RPMI7951 (cell line): ENCODE results near the gene CRY1. TPM values are rescaled to one million over a fixed set of nuclear protein-coding genes. Genes with fewer than 3 reads are reported as not detected.
"Not testable (repeated sequence)": the region's sequence is repeated elsewhere in the genome, so short reads cannot be mapped to it uniquely, and the experiment has no call there.

Experiments used
- DNase-seq: peaks from one replicate; pipeline ENCODE4 v3.0.0-alpha.2; 2012; ENCODE audit warnings: low read depth
- total RNA-seq: library from RNA; depleted of rRNA; stranded (reverse); fragments of >200 nt; shearing (Covaris generic); gene quantifications from 2 replicates; pipeline ENCODE4 v1.2.3, GENCODE V29; 2014

CRY1 gene
- total RNA-seq, 1 experiment from 2014 or later: 17.2 TPM

DNA sequence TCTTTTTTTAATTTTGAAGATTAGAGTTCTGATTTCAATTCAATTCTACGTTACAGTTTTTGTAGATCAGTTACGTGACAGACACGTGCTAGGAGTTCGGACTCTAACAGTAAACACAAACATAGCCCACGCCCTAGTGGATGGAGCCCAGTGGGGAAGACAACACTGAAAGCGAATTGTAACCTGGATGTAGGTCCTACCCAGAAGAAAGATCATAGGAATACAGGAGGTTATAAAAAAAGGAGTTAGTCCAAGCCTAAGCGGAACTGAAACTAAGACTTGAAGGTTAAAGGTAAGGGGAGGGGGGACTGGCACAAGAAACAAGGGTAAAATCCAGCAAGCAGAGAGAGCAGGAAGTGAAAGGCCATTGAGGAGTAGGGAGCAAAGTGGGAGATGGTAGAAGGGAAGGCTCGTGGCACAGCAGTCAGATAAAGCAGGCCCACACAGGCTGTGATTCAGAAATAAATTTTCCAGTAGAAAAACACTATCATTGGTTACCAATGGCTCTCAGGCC is 15.7 kb upstream of the CRY1 start:
- no peak for DNase-seq

DNA sequence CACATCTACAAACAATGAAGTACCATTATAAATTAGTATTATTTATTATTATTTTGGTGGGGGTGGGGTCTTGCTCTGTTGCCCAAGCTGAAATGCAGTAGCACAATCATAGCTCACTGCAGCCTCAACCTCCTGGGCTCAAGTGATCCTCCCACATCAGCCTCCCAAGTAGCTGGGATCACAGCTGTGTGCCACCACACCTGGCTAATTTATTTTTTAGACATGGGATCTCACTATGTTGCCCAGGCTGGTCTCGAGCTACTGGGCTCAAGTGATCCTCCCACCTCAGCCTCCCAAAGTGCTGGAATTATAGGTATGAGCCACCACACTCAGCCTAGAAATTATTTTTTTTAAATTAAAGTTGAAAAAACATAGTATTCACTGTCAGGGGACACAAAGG is 15.0 kb upstream of the CRY1 start:
- not testable (repeated sequence) for DNase-seq

DNA sequence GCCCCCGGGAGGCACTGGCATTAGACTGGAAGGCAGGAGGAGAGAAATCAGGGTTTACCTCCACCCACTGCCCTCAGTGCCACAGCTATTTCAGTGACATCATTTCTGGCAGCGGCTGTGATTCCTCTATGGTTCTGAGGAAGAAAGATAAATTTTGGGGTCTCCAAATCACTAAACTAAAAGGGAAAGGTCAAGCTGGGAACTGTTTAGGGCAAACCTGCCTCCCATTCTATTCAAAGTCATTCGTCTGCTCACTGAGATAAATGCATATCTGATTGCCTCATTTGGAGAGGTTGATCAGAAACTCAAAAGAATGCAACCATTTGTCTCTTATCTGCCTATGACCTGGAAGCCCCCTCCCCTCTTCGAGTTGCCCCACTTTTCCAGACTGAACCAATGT is 14.0 kb upstream of the CRY1 start:
- no peak for DNase-seq

DNA sequence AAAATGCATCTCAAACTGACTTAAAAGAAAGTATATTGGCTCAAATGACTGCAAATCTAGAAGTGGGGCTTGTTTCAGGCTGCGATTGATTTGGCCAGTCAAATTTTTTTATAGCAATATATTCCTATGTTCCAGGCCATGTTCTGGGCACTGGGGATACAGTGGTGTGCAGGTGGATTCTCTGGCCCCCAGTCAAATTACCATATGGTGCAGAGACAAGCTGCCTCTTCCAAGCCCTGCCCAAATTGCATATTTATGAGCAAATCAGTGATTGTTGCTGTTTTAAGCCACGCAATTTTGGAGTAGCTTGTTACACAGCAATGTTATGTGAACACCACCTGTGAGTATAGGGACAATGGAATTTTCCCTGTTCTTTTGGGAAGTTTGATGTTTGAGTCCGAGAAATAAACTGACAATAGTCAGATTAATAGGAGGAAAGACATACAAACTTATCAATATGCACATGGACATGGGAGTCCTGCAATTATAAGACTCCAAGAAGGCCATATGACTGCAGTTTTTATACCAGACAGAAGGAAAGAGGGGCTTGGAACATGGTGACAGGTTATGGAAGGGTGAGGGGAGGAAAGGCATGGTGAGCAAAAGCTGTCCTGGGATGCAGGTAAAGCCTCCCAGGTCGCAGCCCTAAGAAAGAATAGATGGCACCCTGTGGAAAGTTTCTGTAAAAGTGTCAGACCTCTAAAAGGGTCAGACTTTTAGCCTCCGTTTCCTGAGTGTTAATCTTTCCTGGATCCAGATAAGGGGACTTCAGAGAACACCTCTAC is 13.1 kb upstream of the CRY1 start:
- no peak for DNase-seq

DNA sequence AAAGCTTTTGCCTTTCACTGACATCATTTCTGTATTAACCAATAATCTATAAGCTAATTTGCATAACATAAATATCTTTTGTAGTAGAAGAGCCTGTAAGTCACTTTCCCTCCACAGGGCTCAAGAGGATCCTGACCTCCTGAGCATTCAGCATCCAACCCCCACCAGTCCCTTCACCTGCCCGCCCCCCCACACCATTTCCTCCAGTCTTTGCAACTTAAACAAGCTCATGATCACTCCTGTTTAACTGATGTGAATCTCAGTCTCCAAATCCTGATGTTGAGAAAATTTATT is 12.0 kb upstream of the CRY1 start:
- DNase-seq: no peak

DNA sequence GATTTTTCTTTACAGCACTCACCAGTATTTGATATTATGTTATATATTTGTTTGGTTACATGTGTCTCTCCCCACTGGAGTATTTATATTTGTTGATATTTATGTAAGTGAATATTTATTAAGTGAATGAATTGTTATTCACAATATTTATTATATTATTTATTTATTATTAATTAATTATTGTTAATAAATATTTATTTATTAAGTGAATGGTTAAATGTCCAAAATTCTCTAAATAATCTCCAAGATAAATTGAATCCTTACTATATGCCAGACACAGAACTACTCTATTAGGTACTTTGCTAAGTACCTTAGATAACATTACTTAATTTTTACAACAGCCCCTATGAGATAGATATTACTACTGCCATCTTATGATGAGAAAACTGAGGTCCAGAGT is 10.2 kb upstream of the CRY1 start:
- DNase-seq: no peak

DNA sequence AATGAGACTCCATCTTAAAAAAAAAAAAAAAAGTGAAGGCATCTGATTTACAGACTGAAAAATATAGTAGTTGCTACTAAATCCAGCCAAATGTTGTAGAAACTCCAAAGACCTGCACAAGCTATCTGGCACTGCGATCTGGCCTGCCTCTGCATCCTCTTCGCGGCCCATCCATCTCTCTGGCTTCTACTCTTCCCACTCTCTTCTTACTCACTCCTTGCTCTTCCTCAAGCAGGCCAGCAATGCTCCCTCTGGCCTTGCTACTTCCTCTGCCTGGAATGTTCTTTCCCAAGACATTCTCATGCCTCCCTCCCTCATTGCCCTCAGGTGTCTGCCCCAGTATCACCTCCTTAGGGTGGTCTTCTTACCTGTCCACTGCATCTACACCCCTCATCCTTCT is 9.7 kb upstream of the CRY1 start:
- no peak for DNase-seq

DNA sequence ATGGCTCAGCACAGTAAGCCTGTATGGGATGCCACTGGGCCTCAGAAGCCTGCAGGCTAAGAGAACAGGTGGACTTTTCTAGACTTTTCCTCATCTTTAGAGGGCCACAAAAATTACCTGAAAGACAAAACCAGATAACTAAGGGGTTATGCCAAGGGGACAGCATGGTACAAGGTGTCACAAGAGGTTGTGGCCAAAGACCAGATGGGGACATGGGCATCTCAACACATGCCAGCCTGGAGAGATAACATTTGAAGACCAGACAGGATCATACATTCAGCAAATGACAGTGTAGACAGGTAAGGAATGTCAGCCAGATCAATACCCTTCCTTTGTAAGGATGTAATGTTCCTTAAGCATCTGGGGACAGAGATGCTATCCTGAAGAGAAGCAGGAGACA is 8.9 kb upstream of the CRY1 start:
- DNase-seq: no peak

DNA sequence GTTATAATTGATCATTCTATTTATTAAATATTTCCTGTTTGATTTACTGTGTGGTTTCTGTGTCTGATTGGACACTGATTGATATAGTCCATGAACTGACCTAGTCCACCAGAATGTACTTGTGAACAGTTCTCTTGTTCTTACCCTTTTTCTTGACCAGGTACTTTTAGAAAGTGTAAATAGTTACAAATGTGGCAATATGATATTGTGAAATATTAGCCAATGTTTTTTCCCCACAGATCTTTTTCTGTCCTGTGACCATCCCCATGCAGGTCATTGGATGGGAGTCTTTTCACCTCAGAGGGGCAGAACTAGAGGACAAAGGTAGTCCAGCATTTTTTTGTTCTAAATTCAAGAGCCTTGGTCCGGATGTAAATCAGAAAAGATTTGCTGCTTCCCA is 8.3 kb upstream of the CRY1 start:
- DNase-seq: no peak

DNA sequence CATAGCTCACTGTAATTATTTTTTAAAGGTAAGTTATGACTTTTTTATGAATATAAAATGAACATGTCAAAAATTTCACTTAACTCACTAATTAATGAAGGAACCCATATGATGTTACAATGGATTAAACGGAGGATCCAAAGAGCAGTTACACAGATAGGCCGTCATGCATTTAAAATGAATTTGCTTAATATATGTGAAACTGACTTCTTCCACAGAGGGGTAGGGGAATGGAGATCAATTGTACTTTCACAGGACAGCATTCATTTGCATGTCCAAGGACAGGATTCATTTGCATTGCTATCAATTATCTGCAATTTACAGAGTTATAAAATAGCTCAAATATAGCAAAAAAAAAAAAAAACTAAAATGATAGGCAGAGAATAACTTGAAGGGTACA is 6.6 kb upstream of the CRY1 start:
- DNase-seq: no peak

DNA sequence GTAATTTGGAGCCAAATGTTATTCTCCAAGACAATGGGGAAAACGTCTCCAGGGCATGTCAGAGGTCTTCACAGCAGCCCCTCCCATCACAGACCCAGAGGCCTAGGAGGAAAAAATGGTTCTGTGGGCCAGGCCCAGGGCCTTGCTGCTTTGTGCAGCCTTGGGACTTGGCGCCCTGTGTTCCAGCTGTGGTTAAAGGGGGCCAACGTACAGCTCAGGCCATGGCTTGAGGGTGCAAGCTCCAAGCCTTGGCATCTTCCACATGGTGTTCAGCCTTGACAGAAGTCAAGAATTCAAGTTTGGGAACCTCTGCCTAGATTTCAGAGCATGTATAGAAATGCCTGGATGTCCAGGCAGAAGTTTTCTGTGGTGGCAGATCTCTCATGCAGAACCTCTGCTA is 3.2 kb upstream of the CRY1 start:
- no peak for DNase-seq

DNA sequence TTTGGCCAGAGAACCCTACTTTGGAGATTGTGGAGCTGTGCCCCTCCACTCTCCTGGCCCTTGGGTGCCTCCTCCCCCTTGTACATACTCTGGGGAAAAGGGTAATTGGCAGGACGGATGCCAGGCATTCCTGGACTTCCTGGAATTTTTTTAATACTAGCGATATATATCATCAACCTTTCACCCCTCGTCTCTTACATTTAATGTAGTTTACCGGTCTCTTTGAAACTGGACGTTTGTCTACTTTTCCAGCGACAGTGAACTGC is 767 bp upstream of the CRY1 start:
- DNase-seq: no peak

DNA sequence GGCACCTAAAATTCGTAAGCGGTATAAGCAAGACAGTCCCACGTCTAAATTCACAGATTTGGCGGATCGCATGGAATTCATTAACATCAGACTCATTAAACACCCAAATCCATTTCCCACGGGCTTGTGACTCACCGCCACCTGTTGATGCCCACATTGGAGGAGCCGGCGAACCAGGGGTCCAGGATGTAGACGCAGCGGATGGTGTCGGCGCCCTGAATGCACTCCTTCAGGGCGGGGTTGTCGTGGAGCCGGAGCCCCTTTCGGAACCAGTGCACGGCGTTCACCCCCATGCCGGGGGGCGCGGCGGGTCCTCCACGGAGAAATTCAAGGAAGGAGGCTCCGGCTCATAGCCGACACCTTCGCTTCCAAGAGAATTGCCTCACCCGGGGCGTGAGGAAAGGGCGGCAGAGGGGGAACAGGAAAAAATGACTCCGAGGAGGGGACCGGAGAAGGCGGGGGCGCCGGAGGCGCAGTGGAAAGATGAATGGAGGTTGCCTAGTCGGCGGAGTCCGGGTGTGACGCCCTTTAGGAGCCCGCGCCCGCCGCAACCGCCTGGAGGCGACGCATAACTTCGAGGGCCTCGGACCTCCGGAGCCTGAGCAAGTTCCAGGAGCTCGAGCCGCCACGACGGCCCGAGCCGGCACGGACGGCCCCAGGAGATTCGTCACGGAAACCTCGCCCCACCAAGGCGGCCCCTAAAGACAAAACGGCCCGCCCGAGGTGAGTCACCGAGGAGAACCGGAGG is 506 bp downstream of the CRY1 start:
- peak; percentile 46 for DNase-seq

DNA sequence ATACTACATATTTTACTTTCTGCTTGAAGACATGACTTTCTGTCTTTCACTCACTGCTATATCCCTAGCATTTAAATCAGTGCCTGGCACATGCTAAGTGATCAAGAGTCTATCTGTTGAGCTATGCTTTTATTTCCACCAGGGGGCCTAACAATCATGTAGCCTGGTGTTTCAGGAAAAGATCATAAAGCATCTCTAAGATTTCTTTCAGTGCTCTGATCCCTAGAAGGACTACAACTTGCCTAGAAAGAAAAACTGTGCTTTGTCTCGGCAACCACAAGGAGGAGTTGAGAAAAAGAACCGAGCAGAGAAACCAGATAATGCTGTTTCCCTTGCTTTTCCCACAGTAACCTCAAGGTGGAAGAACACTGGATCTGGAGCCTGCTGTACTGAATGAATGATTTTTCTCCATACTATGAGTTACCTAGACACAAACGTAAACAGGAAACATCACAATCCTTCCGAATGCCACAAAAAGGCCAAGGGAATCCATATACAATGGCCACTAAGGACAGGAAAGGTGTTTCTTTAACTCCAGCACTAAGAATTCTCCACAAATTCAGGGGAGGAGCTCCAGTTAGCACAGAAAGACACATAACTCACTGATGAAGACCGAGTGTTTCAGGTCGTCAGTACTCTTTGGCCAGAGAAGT is 1.2 kb downstream of the CRY1 start:
- peak; percentile 89 for DNase-seq

DNA sequence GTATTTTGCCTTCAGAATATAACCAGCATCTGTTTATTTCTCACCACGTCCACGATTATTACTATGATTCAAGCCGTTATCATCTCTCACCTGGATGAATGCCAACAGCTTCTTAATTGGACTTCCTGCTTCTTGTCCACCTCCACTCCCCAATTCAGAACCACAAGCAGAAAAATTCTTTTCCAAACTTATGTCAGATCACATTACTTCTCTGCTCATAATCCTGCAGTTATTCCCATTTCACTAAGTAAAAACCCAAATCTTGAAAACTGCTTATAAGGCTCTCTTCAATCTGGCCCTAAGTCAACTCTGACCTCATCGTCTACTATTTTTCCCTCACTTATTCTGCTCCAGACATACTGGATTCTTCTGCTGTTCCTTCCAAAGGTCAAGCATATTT is 2.0 kb downstream of the CRY1 start:
- peak; percentile 41 for DNase-seq

DNA sequence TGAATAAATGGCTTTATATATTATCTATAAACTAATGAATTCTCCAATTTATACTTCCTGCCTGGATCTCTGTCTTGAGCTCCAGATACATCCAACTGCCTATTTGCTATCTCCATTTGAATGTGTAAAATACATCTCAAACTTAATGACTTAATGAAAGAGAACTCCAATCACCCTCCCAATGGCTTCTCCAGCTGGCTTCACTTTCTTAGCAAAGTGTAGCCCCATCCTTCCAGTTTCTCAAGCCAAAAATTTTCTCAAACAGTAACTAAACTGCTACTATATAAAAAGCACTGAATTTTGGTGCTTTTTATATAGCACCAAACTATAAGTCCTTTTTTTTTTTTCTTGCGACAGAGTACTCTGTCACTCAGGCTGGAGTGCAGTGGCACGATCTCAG is 2.6 kb downstream of the CRY1 start:
- no peak for DNase-seq

DNA sequence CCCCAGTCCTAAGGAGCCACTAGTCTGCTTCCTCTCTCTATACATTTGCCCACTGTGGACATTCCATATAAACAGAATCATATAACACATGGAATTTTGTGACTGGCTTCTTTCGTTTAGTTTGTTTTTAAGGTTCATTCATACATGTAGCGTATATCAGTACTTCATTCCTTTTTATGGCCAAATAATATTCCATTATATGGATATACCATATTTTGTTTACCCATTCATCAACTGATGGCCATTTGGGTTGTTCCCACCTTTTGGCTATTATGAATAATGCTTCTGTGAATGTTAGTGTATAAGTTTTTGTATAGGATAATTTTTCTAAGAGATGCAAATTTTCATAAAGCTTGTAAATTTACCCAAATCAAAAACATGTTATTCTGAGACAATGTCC is 4.4 kb downstream of the CRY1 start:
- no peak for DNase-seq

DNA sequence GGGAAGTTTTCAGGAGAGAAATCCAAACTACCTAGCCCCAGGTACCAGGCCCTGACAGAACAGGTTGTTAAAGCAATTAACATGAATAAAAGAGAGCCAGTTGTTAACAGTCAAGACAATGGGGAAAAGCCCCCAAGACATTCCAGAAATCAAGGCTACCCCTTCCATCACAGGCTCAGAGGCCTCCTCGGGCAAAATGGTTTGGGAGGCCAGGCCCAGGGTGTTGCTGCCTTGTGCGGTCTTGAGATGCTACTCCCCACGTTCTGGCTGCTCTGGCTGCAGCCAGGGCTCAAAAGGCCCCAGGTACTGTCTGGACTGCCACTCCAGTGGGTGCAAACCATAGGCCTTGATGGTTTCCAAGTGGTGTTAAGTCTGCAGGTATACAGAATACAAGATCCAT is 7.0 kb downstream of the CRY1 start:
- no peak for DNase-seq

DNA sequence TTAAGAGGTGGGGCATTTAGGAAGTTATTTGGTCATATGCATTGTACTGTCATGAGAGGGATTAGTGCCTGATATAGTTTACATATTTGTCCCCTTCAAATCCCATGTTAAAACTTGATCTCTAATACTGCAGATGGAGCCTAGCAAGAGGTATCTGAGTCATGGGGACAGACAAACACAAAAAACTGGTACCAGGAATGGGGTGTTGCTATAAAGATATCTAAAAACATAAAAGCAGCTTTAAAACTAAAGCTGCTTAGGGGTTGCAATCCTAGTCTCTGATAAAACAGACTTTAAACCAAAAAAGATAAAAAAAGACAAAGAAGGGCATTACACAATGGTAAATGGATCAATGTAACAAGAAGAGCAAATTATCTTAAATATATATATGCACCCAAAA is 11.6 kb downstream of the CRY1 start:
- DNase-seq: no peak

DNA sequence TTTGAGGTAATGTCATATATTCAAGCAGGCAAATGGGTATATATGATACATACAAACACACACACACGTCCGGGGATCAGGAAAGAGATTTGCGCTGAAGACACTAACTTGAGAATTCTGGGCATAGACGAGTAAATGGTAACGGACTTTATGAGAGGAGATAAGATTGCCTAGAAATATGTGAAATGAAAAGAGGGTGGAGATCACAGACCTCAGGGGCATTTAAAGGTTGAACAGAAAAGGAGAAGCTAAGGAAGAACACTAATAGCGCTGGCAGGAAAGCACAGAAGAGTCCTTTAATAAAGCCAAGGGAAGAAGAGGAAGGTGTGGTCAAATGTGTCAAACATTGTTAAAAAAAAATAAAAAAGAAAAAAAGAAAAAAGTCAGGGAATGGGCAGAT is 13.1 kb downstream of the CRY1 start:
- DNase-seq: no peak

DNA sequence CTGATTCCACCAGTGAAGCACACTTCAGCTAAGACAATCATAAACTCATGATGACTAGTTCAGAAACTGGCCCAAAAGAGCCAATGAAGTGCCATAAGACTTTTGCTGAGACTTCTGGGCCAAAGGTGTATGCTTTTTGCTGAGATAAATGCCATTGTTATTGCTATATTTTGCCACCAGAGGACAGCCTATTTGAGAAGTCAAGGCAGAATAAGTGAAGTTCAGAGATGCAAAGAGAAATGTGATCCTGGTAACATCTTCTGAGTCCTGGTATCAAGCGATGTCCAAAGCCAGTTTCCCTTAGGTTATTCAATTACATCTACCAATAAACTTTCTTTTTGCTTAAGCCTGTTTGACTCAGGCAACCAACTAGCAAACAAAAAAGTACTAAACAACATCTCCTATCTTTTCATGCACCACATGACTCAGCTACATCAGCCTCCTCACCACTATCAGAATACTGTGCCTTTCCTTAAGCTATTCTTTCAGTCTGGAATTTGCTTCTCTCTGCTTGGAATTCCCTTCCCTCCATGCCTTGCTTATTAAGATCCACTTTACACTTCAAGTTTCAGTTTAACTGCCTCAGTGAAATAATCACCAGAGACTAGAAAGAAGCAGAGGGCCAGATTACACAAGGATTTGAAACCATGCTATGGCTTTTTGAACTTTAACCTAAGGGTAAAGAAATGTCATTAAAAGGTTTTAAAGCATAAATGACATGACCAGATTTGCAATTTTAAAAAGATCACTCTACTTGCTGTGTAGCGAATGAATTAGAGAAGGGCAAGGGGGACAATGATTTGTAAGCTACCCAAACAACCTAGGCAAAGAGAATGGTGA is 14.0 kb downstream of the CRY1 start:
- DNase-seq: peak; percentile 26

DNA sequence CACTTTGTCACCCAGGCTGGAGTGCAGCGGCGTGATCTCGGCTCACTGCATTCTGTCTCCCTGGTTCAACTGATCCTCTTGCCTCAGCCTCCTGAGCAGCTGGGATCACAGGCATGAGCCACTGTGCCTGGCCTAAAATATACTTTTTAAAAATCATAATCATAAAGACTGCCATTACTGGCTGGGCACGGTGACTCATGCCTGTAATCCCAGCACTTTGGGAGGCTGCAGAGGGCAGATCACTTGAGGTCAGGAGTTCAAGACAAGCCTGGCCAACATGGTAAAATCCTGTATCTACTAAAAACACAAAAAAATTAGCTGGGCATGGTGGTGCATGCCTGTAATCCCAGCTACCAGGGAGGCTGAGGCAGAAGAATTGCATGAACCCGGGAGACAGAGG is 20.1 kb downstream of the CRY1 start:
- not testable (repeated sequence) for DNase-seq
